IMR-90 (cell line): ENCODE results near the gene METRNL. TPM values are rescaled to one million over a fixed set of nuclear protein-coding genes. Genes with fewer than 3 reads are reported as not detected.

Source experiments
- ATAC-seq: fragments of 200-7000 bp; cut with Tn5 transposase; 2 replicates; pipeline ENCODE4 v1.9.1; 2020; ENCODE audit warnings: low read depth, mild to moderate bottlenecking, moderate library complexity
- BruUV-seq: library from RNA; stranded (reverse); fragments of 400-500 nt; replicated peaks from 2 replicates; lab custom pipeline; 2021; lab: Mats Ljungman, UMichigan
- CTCF ChIA-PET: fragments of 300-600 bp; formaldehyde crosslinking; extraction: SDS; loops from one replicate; lab custom pipeline; 2021; ENCODE audit warnings: antibody characterized with exemption; lab: Yijun Ruan, JAX
- POLR2A ChIA-PET: fragments of 300-600 bp; sonication (Branson Sonifier 250); formaldehyde crosslinking; loops from one replicate; lab custom pipeline; 2022; ENCODE audit warnings: antibody characterized with exemption; ENCODE audit not compliant: unreplicated experiment; lab: Charles Lee
- DNase-seq: peaks from one replicate; pipeline ENCODE4 v3.0.0; 2013
- H2AFZ ChIP-seq: replicated peaks from 2 replicates; pipeline ENCODE3; 2013; ENCODE audit warnings: low read length, mild to moderate bottlenecking; ENCODE audit not compliant: poor library complexity
- H2AK5ac ChIP-seq: 2 replicates; pipeline ENCODE4 v1.6.1; 2013; ENCODE audit warnings: low read depth, low read length, inconsistent platforms
- H2AK9ac ChIP-seq: replicated peaks from 2 replicates; pipeline ENCODE3; 2013; ENCODE audit warnings: mild to moderate bottlenecking, low read depth, low read length, moderate library complexity; ENCODE audit not compliant: poor library complexity
- H2BK120ac ChIP-seq: 2 replicates; pipeline ENCODE4 v1.6.1; 2013; ENCODE audit warnings: low read depth, low read length, inconsistent platforms
- H2BK15ac ChIP-seq: 3 replicates; pipeline ENCODE4 v1.6.1; 2013; ENCODE audit warnings: low read depth, low read length, inconsistent platforms
- H2BK20ac ChIP-seq: 2 replicates; pipeline ENCODE4 v1.6.1; 2013; ENCODE audit warnings: low read depth, mild to moderate bottlenecking, inconsistent platforms, low read length, moderate library complexity
- H2BK5ac ChIP-seq: 2 replicates; pipeline ENCODE4 v1.6.1; 2013; ENCODE audit warnings: mild to moderate bottlenecking, low read depth, low read length, inconsistent platforms; ENCODE audit not compliant: poor library complexity, severe bottlenecking
- H3K14ac ChIP-seq: replicated peaks from 2 replicates; pipeline ENCODE4 v1.6.1; 2013; ENCODE audit warnings: low read depth, low read length, inconsistent platforms
- H3K18ac ChIP-seq: 2 replicates; pipeline ENCODE4 v1.6.1; 2013; ENCODE audit warnings: low read depth, low read length, control low read depth
- H3K23ac ChIP-seq: 2 replicates; pipeline ENCODE4 v1.6.1; 2013; ENCODE audit warnings: low read depth, low read length, inconsistent platforms
- H3K27ac ChIP-seq: 2 replicates; pipeline ENCODE4 v1.5.1; 2013; ENCODE audit warnings: mild to moderate bottlenecking, control low read depth, low read length; ENCODE audit not compliant: insufficient read depth
- H3K27me3 ChIP-seq: 2 replicates; pipeline ENCODE4 v1.6.1; 2013; ENCODE audit warnings: low read length; ENCODE audit not compliant: control insufficient read depth, insufficient read depth
- H3K36me3 ChIP-seq: 2 replicates; pipeline ENCODE4 v1.6.1; 2013; ENCODE audit warnings: low read length, mixed read lengths; ENCODE audit not compliant: control insufficient read depth, insufficient read depth
- H3K4ac ChIP-seq: 2 replicates; pipeline ENCODE4 v1.6.1; 2013; ENCODE audit warnings: low read depth, low read length, inconsistent platforms
- H3K4me1 ChIP-seq: 2 replicates; pipeline ENCODE4 v1.6.1; 2013; ENCODE audit warnings: low read length, mixed read lengths; ENCODE audit not compliant: control insufficient read depth, insufficient read depth
- H3K4me2 ChIP-seq: 2 replicates; pipeline ENCODE4 v1.6.1; 2013; ENCODE audit warnings: low read depth, mild to moderate bottlenecking, control low read depth, low read length, moderate library complexity
- H3K4me3 ChIP-seq: 2 replicates; pipeline ENCODE4 v1.5.1; 2013; ENCODE audit warnings: low read depth, mild to moderate bottlenecking, control low read depth, low read length, moderate library complexity; ENCODE audit not compliant: insufficient read depth
- H3K56ac ChIP-seq: 2 replicates; pipeline ENCODE4 v1.6.1; 2013; ENCODE audit warnings: low read length, inconsistent platforms; ENCODE audit not compliant: insufficient read depth; ENCODE audit errors: extremely low read depth
- H3K79me1 ChIP-seq, 2 experiments: 2 replicates each; pipeline ENCODE4 v1.6.1; 2013; ENCODE audit warnings: low read length in 2 of 2, inconsistent platforms in 1 of 2, low read depth in 1 of 2
- H3K9ac ChIP-seq: 2 replicates; pipeline ENCODE4 v1.6.1; 2013; ENCODE audit warnings: low read depth, low read length, control low read depth
- H3K9me1 ChIP-seq: 2 replicates; pipeline ENCODE4 v1.6.1; 2013; ENCODE audit warnings: low read length, inconsistent platforms; ENCODE audit not compliant: insufficient read depth
- H3K9me3 ChIP-seq: 2 replicates; pipeline ENCODE4 v1.6.1; 2013; ENCODE audit warnings: low read length; ENCODE audit not compliant: control insufficient read depth, insufficient read depth
- H4K20me1 ChIP-seq: 2 replicates; pipeline ENCODE4 v1.6.1; 2013; ENCODE audit warnings: low read length, inconsistent platforms; ENCODE audit not compliant: insufficient read depth
- H4K5ac ChIP-seq: 2 replicates; pipeline ENCODE4 v1.6.1; 2013; ENCODE audit warnings: mild to moderate bottlenecking, low read depth, low read length, control low read depth
- H4K8ac ChIP-seq, 2 experiments: 2 replicates each; pipeline ENCODE4 v1.6.1; 2013; ENCODE audit warnings: low read depth in 2 of 2, low read length in 2 of 2, control low read depth in 1 of 2, inconsistent platforms in 1 of 2
- H4K91ac ChIP-seq: 2 replicates; pipeline ENCODE4 v1.6.1; 2013; ENCODE audit warnings: low read depth, low read length, inconsistent platforms; ENCODE audit not compliant: insufficient read depth
- CEBPB ChIP-seq: IDR thresholded peaks from 2 replicates; pipeline ENCODE4 v1.6.1; 2012; ENCODE audit warnings: low read depth, low read length, improper control_type of control experiment
- CHD1 ChIP-seq: IDR thresholded peaks from 2 replicates; pipeline ENCODE4 v1.6.1; 2012; ENCODE audit warnings: low read depth, low read length, improper control_type of control experiment
- FOS ChIP-seq: fragments of 150-350 bp; IDR thresholded peaks from 2 replicates; pipeline ENCODE4 v1.6.1; 2016; ENCODE audit warnings: low read depth, low read length
- MAFK ChIP-seq: IDR thresholded peaks from 2 replicates; pipeline ENCODE4 v1.6.1; 2012; ENCODE audit warnings: low read depth, low read length, improper control_type of control experiment
- MAZ ChIP-seq: IDR thresholded peaks from 2 replicates; pipeline ENCODE4 v1.6.1; 2012; ENCODE audit warnings: low read depth, mild to moderate bottlenecking, low read length, improper control_type of control experiment, moderate library complexity, borderline replicate concordance
- MXI1 ChIP-seq: IDR thresholded peaks from 2 replicates; pipeline ENCODE4 v1.6.1; 2012; ENCODE audit warnings: low read depth, mild to moderate bottlenecking, low read length, moderate library complexity, borderline replicate concordance
- NFE2L2 ChIP-seq: fragments of 150-350 bp; IDR thresholded peaks from 2 replicates; pipeline ENCODE4 v1.6.1; 2016; ENCODE audit warnings: low read depth, mild to moderate bottlenecking, low read length
- RCOR1 ChIP-seq: IDR thresholded peaks from 2 replicates; pipeline ENCODE4 v1.6.1; 2012; ENCODE audit warnings: mild to moderate bottlenecking, low read length, improper control_type of control experiment; ENCODE audit not compliant: insufficient replicate concordance
- RFX5 ChIP-seq: IDR thresholded peaks from 2 replicates; pipeline ENCODE4 v1.8.0; 2012; ENCODE audit warnings: low read depth, mild to moderate bottlenecking, low read length, moderate library complexity
- SMC3 ChIP-seq: fragments of 150-350 bp; IDR thresholded peaks from 2 replicates; pipeline ENCODE4 v1.6.1; 2016; ENCODE audit warnings: low read depth, mild to moderate bottlenecking, antibody characterized with exemption, low read length, moderate library complexity
- USF2 ChIP-seq: fragments of 150-350 bp; IDR thresholded peaks from 2 replicates; pipeline ENCODE4 v1.6.1; 2017; ENCODE audit warnings: mild to moderate bottlenecking, antibody characterized with exemption, low read length, low read depth
- WGBS, 2 experiments: methylation state at CpG; one replicate each; pipeline versions ENCODE4 v1.1.5 to v1.1.7; 2013; ENCODE audit warnings: missing lambda C conversion rate in 2 of 2; ENCODE audit not compliant: insufficient read length in 1 of 2; ENCODE audit errors: extremely low coverage in 2 of 2; 5-methylcytosine and 5-hydroxymethylcytosine counted together
- dilution Hi-C: fragments of 300-500 bp; cut with HindIII; formaldehyde crosslinking; loops from one replicate; pipeline ENCODE4 v1.14.3; 2018; ENCODE audit warnings: low sequenced_read_pairs; ENCODE audit not compliant: unreplicated experiment
- in situ Hi-C: fragments of 300-500 bp; cut with MboI; formaldehyde crosslinking; loops from 3 replicates; pipeline ENCODE4 v1.14.3; 2019; ENCODE audit warnings: low sequenced_read_pairs, inconsistent platforms, mixed read lengths
- intact Hi-C: fragments of 100-400 bp; cut with micrococcal nuclease; formaldehyde crosslinking; loops from 2 replicates; pipeline ENCODE4 v1.10.0; 2022
- polyA plus RNA-seq, 3 experiments: library from polyadenylated mRNA; depleted of rRNA; stranded (reverse); fragments of >200 nt; gene quantifications; 2 replicates each; pipeline ENCODE4 v1.2.3, GENCODE V29; 2012; ENCODE audit warnings: low replicate concordance in 1 of 3
- total RNA-seq: library from RNA; depleted of rRNA; stranded (reverse); fragments of >200 nt; gene quantifications from 2 replicates; pipeline ENCODE4 v1.2.3, GENCODE V29; 2012
- TF ChIP-seq, protein P1 (sequence below): fragments of 150-350 bp; IDR thresholded peaks from 2 replicates; pipeline ENCODE4 v1.6.1; 2016; ENCODE audit warnings: low read depth, mild to moderate bottlenecking, low read length, moderate library complexity, borderline replicate concordance

The METRNL gene
- total and polyA plus RNA-seq, 2 of the 4 experiments (the other 2 are of a cell fraction) = 17.9 to 48.2 TPM

GRCh38 chr17:83129676-83130075 is 50.3 kb downstream of the METRNL start (continued):
- TF ChIP-seq, protein P1, sequence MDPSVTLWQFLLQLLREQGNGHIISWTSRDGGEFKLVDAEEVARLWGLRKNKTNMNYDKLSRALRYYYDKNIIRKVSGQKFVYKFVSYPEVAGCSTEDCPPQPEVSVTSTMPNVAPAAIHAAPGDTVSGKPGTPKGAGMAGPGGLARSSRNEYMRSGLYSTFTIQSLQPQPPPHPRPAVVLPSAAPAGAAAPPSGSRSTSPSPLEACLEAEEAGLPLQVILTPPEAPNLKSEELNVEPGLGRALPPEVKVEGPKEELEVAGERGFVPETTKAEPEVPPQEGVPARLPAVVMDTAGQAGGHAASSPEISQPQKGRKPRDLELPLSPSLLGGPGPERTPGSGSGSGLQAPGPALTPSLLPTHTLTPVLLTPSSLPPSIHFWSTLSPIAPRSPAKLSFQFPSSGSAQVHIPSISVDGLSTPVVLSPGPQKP = no peak
- TF ChIP-seq MXI1 (no peak), RFX5 (no peak)

DNA sequence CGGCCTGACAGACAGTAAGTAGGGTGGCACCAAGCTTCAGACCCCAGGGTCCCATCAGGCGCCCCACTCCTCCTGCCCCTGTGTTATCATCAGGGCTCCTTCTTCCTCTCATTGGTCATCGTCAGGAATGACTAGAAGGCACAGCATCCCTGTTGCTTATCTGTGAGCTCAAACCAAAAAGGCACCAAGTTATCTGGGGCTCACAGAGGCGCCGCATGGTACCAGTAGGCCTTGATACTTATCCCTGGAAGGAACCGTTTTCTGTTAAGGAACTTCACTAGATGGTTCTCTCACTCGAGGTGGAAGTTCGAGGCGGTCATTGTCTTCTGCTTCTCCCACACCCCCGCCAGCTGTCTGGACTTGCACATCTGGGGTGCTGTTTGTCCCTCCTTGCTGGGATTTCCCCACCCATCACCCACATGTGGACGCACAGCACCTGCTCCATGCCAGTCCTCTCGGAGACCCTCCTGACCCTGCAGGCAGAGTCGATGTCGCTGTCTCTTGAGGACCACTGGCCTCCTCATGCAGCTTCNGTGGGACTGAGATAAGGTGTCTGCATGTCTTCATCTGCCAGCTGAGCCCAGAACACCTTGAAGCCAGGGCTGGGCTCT is 52.1 kb downstream of the METRNL start:
- H3K14ac ChIP-seq = no peak overlapping the region
- H3K4me3 ChIP-seq = no peak overlapping the region
- no peaks in the 10 kb centered on the region for H3K9me3 ChIP-seq
- no peak for TF ChIP-seq FOS
- TF ChIP-seq NFE2L2 = no peak
- no peak for TF ChIP-seq MXI1
- no peak for TF ChIP-seq SMC3
- TF ChIP-seq MAZ = no peak
- no peak for TF ChIP-seq RFX5
- TF ChIP-seq MAFK = no peak
- TF ChIP-seq RCOR1 = no peak
- no peak for TF ChIP-seq CHD1
- TF ChIP-seq, protein P1 = no peak
- TF ChIP-seq CEBPB = no peak
- TF ChIP-seq USF2 = no peak
- CTCF ChIA-PET = no interaction called here
- no peak overlapping the region for H4K5ac ChIP-seq
- H2AK5ac ChIP-seq = no peak overlapping the region
- BruUV-seq = no TSS peak
- no peak overlapping the region for H2BK20ac ChIP-seq
- no peak overlapping the region for H3K9ac ChIP-seq
- no peak overlapping the region for H2AFZ ChIP-seq
- DNase-seq = no peak
- H3K23ac ChIP-seq = no peak overlapping the region
- no peak for ATAC-seq
- H3K4me1 ChIP-seq = no peaks in the 10 kb centered on the region
- dilution Hi-C loops (no loop called here), in situ Hi-C loops (no loop called here), intact Hi-C loops (no loop called here)
- no peak overlapping the region for H3K56ac ChIP-seq
- no peak overlapping the region for H3K27ac ChIP-seq
- H3K9me1 ChIP-seq = no peaks in the 10 kb centered on the region
- POLR2A ChIA-PET = no interaction called here
- H3K79me1 ChIP-seq = no peaks in the 10 kb centered on the region
- no peak overlapping the region for H3K4ac ChIP-seq
- WGBS, 2 experiments = 90% methylated on average over 9 of the region's 14 CpGs; no CpG with 5 or more reads in 1 of the 2 experiments
- H2BK120ac ChIP-seq = no peak overlapping the region
- no peaks in the 10 kb centered on the region for H3K36me3 ChIP-seq
- no peaks in the 10 kb centered on the region for H4K20me1 ChIP-seq
- no peak overlapping the region for H2AK9ac ChIP-seq
- no peak overlapping the region for H2BK5ac ChIP-seq
- no peak overlapping the region for H2BK15ac ChIP-seq
- H3K4me2 ChIP-seq = no peak overlapping the region
- no peak overlapping the region for H4K91ac ChIP-seq
- H4K8ac ChIP-seq = no peak overlapping the region
- H3K27me3 ChIP-seq = peaks cover 38% of the 10 kb centered on the region
- no peak overlapping the region for H3K18ac ChIP-seq
